Measurements from ENCODE around the gene FGF3. TPM values are rescaled to one million over a fixed set of nuclear protein-coding genes. Genes with fewer than 3 reads are reported as not detected.

Gene FGF3
- total RNA-seq, 1 donor from 2014 or later, result not detected

GRCh38 chr11:69803604-69804218 is 15.5 kb downstream of the FGF3 start:
- TF ChIP-seq CTCF (IDR thresholded peaks at IDR 0.05), result no peak
- H3K36me3 Mint-ChIP-seq (ENCODE audit: low read depth), result no peaks in the 10 kb centered on the region
- H3K9me3 Mint-ChIP-seq (ENCODE audit: low read depth), result no peaks in the 10 kb centered on the region
- no peak overlapping the region for H3K27ac Mint-ChIP-seq (ENCODE audit: unreplicated experiment)
- H3K4me1 Mint-ChIP-seq (ENCODE audit: low read depth), result peaks cover 4% of the 10 kb centered on the region
- DNase-seq (ENCODE audit: low spot score), result no peak
- H3K4me3 Mint-ChIP-seq (ENCODE audit: unreplicated experiment), result no peak overlapping the region
- H3K27me3 Mint-ChIP-seq (ENCODE audit: low read depth), result peaks cover 15% of the 10 kb centered on the region

GRCh38 chr11:69803022-69803421 is 16.2 kb downstream of the FGF3 start:
- Mint-ChIP-seq H3K4me3 (ENCODE audit: unreplicated experiment) (no peak overlapping the region), H3K4me1 (ENCODE audit: low read depth) (no peaks in the 10 kb centered on the region), H3K27ac (ENCODE audit: unreplicated experiment) (no peak overlapping the region), H3K36me3 (ENCODE audit: low read depth) (no peaks in the 10 kb centered on the region), H3K27me3 (ENCODE audit: low read depth) (peaks cover 15% of the 10 kb centered on the region), H3K9me3 (ENCODE audit: low read depth) (no peaks in the 10 kb centered on the region)
- no peak for DNase-seq (ENCODE audit: low spot score)
- TF ChIP-seq CTCF (IDR thresholded peaks at IDR 0.05), result no peak

- no peaks in the 10 kb centered on the region for H3K36me3 Mint-ChIP-seq (ENCODE audit: low read depth)
- no peak for DNase-seq (ENCODE audit: low spot score)
- H3K27ac Mint-ChIP-seq (ENCODE audit: unreplicated experiment), result no peak overlapping the region
- H3K27me3 Mint-ChIP-seq (ENCODE audit: low read depth), result peaks cover 15% of the 10 kb centered on the region
- H3K4me1 Mint-ChIP-seq (ENCODE audit: low read depth), result no peaks in the 10 kb centered on the region
- no peaks in the 10 kb centered on the region for H3K9me3 Mint-ChIP-seq (ENCODE audit: low read depth)
- TF ChIP-seq CTCF (IDR thresholded peaks at IDR 0.05), result no peak
- no peak overlapping the region for H3K4me3 Mint-ChIP-seq (ENCODE audit: unreplicated experiment)
Measured at GRCh38 chr11:69802590-69802989, 16.6 kb downstream of the FGF3 start.

- H3K36me3 Mint-ChIP-seq (ENCODE audit: low read depth), result no peaks in the 10 kb centered on the region
- DNase-seq (ENCODE audit: low spot score), result no peak
- H3K27me3 Mint-ChIP-seq (ENCODE audit: low read depth), result peaks cover 15% of the 10 kb centered on the region
- H3K9me3 Mint-ChIP-seq (ENCODE audit: low read depth), result no peaks in the 10 kb centered on the region
- H3K4me1 Mint-ChIP-seq (ENCODE audit: low read depth), result no peaks in the 10 kb centered on the region
- TF ChIP-seq CTCF (IDR thresholded peaks at IDR 0.05), result peak; percentile 89
- no peak overlapping the region for H3K4me3 Mint-ChIP-seq (ENCODE audit: unreplicated experiment)
- H3K27ac Mint-ChIP-seq (ENCODE audit: unreplicated experiment), result no peak overlapping the region
Measured at GRCh38 chr11:69801513-69802335, 17.5 kb downstream of the FGF3 start.

GRCh38 chr11:69800278-69800677 is 18.9 kb downstream of the FGF3 start:
- no peak for TF ChIP-seq CTCF (IDR thresholded peaks at IDR 0.05)
- no peak overlapping the region for H3K4me3 Mint-ChIP-seq (ENCODE audit: unreplicated experiment)
- H3K4me1 Mint-ChIP-seq (ENCODE audit: low read depth), result no peaks in the 10 kb centered on the region
- no peaks in the 10 kb centered on the region for H3K36me3 Mint-ChIP-seq (ENCODE audit: low read depth)
- no peaks in the 10 kb centered on the region for H3K9me3 Mint-ChIP-seq (ENCODE audit: low read depth)
- H3K27ac Mint-ChIP-seq (ENCODE audit: unreplicated experiment), result no peak overlapping the region
- no peak for DNase-seq (ENCODE audit: low spot score)
- H3K27me3 Mint-ChIP-seq (ENCODE audit: low read depth), result peaks cover 9% of the 10 kb centered on the region
